ENCODE data around the gene PIP5K1C.

The PIP5K1C gene

DNA sequence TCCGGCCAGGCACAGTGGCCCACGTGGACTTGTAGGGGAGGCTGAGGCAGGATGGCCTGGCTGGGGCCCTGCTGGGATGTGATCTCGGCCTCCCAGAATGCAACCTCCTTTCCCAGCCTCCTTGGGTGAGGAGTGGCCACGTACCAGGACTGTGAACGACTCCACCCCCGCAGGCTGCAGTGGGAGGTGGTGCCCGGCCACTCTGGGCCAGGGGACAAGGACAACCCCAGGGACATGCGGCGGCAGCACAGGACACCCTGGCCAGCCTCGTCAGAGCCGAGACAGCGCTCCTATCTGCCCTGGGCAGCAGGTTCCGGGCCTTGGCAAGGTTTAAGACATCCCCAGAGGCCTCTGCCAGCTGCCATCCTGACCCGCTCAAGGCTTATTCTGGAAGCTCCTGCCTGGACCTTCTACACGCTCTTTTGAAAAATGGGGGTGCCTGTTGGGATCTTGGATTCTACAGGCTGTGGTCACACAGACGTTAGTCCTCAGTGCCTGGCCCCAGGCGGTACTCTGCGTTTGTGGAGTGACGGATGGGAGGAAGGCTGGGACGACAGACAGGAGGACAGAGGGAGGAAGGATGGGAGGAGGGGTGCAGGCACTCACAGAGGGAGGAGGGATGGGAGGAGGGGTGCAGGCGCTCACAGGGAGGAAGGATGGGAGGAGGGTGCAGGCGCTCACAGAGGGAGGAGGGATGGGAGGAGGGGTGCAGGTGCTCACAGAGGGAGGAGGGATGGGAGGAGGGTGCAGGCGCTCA lies 53.8 kb downstream of the PIP5K1C start:
- no peak for DNase-seq (ENCODE audit: low read depth, low spot score)

DNA sequence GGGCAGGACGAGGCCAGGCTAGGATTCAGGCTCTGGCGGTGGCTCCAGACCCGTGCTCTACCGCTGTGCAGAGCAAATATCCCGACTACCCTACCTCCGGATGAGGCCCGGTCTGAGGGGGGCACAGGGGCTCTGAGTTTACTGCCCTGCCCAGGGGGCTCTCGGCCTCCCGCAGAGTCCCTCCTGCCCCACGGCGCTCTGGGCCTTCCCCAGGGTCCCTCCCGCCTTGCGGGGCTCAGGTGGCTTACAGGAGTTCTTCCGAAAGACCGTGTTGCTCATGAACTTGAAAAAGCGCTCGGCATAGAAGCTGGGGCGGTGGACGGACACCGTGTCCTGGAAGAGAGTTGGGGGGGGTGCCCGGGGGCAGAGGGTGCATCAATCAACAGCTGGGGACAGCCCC lies 54.5 kb downstream of the PIP5K1C start:
- DNase-seq (ENCODE audit: low read depth, low spot score), result no peak

DNA sequence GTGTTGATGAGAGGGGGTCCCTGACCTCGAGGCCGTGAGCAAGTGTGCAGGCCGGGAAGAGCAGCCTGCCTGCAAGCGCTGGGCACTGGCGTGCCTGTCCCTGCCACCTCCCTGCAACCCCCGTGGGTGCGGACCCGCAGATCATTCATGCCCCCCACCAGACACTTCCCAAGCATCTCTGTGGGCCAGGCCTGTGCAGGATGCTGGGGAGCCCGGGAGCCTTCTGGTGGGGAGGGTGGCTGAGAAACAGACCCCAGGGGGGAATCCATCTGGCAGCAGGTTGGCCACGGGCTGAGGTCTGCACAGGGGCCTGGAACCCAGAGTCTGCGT lies 55.2 kb downstream of the PIP5K1C start:
- DNase-seq (ENCODE audit: low read depth, low spot score), result no peak

DNA sequence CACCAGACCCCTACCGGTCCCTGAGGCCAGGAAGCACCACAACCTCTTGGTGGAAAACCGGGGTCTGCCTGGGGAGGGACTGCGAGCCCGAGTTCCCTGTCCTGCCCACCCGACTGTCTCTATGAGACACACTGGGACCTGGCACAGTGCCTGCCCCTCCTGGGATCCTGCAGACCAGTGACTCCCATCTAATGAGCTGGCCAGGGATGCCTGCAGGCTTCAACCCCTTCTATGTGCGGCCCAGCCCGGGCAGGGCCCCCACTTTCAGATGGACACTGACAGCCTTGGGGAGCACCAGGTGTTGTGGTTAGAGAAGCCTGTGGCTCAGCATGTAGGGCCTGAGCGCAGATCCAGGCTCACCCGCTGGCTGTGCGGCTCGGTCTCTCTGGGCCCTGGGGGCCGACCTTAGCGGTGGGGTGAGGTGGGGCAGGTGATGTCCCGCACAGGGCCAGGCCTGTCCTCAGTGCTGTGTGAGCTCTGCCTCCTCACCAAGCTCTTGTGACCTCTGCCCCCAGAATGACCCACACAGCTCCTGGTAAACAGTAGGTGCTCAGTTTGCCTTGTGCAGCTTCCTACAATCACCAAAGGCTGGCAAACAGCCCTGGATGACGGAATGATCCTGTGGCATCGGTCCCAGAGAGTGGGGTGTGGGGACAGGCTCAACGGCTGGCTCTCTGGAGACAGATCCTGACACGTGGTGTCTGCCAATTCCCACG lies 55.8 kb downstream of the PIP5K1C start:
- DNase-seq (ENCODE audit: low read depth, low spot score), result peak; percentile 59

DNA sequence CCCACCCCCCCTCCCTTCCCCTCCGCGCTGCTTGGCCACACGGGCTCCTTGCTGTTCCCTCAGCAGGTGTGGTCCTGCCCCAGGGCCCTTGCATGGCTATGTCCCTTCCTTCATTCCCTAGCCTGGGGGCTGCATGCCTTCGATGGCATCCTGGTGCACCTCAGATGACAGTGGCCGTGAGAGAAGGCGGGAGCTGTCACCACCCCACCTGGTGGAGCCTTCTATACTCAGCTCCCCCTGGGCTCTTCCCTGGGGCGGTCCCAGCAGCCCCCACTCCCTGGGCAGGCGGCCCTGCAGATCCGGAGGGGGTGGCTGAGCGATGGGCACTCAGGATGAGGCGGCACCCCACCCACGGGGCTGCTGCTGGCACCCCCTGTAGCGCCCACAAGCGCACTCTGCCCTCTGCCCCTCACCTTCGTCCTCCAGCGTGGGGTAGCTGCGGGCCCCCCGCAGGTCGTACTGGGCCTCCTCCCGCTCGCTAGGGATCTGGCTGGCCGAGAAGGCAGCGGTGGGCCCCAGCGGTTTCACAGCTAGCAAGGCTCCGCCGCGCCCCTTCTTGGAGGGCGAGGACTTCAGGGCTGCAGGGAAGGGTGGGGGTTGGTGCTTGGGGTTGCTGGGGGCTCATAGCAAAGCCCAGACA lies 56.5 kb downstream of the PIP5K1C start:
- no peak for DNase-seq (ENCODE audit: low read depth, low spot score)

DNA sequence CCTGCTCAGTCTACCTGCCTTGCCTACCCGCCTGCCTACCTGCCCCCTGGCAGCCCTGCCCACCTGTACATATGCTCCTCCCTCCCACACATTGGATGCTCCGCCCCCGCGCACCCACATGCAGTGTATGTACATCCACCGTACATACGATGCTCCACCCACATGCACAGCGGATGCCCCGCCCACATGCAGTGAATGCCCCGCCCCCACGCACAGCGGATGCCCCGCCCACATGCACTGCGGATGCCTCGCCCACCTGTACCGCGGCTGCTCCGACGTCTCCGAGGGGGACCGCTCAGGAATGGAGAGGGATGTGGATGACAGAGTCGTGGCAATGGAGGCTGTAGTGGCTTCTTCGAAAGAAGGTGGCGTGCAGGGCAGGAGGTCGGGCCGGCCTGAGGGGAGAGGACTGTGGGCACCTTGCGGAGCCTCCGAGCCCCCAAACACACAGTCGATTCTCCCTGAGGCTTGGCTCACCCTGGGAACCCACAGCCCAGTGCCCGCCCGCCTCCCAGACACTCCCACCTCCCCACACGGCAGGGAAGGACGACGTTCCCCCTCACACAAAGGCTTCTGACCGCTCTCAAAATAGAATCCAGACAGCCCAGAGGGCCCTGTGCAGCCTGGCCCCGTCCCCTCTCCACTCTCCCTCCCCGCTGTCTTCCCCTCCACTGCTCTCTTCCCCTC lies 57.1 kb downstream of the PIP5K1C start:
- DNase-seq (ENCODE audit: low read depth, low spot score), result no peak

DNA sequence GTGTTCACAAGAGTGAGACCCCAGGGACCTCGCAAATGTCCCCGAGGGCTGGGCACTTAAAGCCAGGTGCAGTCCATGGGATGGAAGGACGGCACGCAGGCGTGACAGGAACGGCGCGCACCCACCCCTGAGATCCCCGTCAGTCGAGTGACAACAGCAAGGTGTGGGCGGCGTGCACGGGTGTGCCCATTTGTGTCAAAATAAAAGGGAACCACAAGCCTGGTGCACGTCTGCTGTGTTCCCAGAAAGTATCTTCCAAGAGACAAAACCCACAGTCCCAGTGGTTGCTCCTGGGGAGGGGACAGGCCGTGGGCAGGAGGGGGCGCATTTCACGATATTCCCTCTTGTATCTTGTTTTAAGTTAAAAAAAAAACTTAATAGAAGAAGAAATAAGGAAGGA lies 58.0 kb downstream of the PIP5K1C start:
- no peak for DNase-seq (ENCODE audit: low read depth, low spot score)

DNA sequence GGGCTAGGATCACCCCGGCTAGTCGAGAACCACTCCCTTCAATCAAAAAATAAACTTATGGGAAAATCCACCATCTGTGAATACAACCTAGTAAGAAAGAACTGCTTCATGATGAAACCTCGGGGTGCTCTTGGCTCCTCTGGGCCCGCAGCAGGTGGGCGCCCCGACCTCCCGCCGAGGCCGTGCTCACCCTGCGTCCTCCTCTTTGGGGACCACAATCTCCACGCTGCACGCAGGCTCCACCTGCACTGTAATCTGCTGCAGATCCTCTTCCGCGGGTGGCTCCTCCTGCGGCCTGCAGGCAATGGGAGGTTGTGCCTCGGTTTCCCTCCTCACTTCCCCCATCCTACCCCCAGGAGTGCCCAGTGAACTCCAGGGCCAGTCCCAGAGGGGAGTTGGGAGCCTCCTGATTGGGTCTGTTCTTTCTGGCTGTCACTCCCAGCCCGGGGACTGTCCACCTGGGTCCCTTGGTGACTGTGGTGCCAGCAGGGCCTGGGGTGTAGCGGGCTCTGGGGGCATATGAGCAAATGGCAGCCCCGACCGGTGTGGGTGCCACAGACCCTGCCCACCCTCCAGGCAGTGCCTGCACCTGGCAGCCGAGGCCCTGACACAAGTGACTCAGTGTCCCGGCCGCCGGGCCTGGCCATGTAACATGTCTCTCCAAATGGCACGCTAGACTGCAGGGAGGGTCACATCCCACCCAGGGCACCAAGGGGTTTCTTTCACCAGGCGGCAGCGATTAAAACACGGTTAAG lies 58.6 kb downstream of the PIP5K1C start:
- no peak for DNase-seq (ENCODE audit: low read depth, low spot score)

DNA sequence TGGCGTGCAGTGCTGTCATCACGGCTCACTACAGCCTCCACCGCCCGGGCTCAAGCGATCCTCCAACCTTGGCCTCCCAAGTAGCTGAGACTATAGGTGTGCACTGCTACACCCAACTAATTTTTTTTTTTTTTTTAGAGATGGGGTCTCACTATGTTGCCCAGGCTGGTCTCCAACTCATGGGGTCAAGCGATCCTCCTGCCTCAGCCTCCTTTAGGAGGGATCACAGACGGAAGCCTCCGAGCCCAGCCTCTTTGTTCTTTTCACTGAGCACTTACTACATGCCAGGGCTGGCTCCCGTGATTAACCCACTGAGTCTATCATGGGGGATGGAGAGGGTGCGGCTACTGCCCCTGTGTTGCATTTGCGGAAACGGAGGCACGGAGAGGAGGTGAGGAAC lies 60.8 kb downstream of the PIP5K1C start:
- DNase-seq (ENCODE audit: low read depth, low spot score), result no peak

DNA sequence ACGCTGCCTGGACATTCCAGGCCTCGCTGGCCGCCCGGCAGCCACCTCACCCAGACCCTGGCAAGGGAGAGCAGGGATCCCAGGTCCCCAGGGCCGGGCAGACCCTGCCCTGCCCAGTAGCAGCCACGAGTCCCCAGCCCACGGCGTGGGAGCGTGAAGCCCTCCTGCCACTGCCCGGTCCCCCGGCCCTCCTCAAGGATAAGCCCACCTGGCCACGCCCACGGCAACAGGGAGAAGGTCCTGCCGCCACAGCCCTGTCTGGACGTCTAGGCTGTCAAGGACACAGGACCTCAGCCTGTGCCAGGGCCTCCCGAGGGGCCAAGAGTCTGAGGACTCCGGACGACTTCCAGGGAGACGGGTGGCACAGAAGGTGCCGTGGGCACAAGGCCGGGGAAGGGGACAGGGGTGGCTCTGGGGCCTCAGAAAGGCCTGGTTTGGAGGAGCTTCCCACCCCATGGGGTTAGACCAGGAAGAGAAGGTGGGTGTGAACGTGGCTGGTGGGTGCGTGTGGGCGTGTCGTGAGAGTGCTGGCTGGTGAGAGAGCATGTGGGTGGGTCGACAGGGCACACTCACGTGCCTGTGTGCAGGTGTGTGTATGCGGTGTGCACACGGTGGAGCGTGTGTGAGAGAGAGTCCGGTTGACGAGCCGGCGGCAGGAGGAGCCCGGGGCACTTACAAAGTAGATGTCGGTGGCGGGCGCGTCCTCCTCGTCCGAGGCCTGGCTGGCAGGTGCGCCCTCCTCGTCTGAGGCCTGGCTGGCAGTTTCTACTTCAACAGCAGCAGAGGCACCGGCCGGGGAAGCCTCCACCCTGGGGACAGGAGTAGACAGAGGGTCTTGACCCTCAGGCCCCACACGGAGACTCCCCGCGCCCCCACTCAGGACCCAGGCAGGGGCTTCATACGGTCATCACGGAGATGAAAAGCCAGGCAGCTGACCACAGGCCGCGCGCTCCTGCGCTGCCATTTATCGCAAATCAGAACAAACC lies 61.8 kb downstream of the PIP5K1C start:
- DNase-seq (ENCODE audit: low read depth, low spot score), result no peak

DNA sequence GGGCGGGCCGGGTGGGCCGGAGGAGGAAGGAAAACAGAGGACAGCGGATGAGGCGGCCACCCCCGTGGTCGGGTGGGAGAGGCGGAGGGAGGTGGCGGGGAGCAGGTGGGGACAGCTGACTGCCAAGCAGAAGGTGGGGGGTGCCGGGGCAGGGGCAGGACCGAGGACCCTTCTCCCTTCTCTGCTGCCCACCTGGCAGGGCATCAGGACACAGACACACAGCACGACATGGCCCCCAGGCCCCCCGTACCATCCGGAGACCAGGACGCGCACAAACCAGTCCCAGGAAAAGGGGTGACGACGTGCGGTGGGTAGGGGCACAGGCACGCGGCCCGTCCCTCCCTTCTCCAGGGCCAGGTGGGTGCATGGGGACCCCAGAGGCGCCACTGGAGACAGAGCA lies 62.6 kb downstream of the PIP5K1C start:
- no peak for DNase-seq (ENCODE audit: low read depth, low spot score)

DNA sequence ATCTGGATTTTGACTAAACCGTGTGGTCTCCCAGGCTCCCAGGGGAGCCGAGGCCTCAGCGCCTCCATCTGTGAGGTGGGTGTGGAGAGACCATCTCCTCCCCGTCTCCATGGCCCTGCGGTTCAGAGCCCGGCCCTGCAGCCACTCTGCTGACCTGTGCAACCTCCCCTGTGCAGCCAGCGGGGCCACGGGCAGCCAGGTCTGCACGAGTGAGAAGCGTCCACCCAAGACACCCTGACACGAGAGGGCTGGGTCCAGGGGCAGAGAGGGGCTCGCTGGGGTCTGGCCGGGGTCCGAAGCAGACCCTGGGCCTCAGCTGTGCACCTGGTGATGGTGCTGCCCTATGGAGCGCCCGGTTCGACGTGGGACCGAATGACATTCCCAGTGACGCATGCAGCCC lies 63.3 kb downstream of the PIP5K1C start:
- no peak for DNase-seq (ENCODE audit: low read depth, low spot score)

DNA sequence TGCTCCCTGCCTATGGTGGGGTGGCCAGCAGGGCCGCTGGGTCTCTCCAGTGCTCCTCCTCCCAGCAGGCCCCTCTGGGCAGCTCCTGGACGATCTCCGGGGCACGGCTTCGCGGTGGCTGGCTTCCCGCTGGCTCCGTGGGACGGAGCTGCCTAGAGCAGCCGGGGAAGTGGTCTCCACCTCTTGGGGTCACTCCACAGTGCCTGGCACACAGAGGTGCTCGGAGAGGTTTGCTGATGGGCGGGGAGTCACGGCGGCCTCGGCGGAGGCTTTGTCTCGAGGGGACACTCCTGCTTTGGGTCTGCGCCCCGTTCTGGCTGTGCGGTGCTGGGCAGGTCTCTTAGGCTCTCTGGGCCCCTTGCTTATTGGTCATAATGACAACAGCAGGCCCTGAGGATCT lies 63.8 kb downstream of the PIP5K1C start:
- no peak for DNase-seq (ENCODE audit: low read depth, low spot score)

DNA sequence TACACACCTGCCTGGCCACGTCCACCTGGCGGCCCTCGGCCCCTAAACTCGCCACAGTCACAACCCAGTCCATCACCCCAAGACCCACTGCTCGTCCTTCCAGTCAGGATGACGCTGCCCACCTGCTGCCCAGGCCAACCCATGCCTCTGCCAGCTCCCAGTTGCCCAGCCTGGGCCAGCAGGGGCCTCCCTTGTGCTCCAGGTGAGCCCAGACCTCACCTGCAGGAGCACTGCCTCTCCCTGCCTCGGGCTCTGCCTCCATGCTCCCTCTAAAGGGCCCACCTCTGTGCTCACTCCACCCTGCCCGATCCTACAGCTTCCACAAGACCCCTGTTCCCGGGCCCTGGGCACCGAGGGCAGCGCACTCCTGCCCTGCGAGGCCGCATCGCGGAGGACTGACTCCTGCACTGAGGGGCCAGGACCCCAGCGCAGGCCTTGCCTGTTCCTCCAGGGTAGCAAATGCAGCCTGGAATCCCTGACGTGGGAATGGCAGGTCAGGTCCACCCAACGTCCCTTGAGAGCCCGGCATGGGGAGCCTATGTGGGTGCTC lies 65.7 kb downstream of the PIP5K1C start:
- no peak for DNase-seq (ENCODE audit: low read depth, low spot score)

DNA sequence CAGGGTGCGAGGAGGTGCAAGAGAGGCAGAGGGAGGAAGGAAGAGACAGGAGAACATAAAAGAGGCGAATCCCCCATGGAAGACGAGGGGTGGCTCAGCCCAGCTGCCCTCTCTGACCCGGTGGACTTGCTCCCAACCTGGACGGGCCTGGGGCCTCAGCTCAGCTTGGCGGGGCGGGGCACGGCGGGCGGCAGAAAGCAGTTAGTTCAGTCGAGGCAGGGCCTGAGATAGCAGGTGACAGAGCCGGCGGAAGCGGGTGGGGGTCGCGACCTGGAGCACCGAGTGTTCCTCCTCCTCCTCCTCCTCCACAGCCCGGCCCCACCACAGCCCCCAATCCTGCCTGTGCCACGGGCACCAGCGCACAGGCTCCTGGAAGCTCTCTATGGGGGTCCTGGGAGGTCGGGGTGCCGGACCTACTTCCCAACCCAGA lies 66.7 kb downstream of the PIP5K1C start:
- DNase-seq (ENCODE audit: low read depth, low spot score), result no peak

DNA sequence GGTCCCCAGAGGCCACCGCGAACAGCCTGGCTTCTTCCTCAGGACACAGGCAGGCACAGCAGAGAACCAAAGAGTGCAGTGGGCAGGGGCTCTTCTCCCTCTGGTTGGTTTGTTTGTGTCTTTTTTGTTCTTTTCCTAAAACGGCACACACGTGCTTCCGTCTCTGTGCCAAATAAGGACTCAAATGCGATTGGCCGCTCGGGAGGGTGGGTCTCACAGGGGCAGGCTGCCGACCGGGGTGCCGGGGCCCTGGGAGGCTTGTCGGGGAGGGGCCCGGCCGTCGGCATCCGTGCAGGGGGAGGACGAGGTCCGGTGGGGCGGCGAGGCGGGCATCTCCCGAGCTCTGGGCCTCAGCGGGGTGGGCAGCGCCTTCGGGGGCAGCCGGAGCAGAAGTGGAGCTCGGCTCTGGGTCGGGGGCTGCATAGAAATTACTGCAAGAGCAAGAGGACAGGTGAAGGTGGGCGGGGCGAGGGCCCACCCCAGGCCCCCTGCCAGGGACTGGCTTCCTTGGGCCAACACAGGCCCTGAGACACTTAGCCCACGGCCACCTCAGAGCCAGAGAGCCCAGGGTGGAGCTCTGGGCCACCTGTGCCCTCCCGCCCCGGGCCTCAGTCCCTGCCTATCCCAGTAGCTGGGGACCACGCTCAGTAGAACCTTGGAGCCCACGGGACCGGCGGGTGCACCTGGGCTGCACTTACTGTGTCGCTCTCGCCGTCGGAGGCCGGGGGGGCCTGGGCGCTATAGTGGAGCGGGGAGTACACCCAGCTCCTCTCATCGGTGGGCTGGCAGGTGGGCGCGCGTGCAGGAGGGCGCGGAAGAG lies 67.3 kb downstream of the PIP5K1C start:
- no peak for DNase-seq (ENCODE audit: low read depth, low spot score)

DNA sequence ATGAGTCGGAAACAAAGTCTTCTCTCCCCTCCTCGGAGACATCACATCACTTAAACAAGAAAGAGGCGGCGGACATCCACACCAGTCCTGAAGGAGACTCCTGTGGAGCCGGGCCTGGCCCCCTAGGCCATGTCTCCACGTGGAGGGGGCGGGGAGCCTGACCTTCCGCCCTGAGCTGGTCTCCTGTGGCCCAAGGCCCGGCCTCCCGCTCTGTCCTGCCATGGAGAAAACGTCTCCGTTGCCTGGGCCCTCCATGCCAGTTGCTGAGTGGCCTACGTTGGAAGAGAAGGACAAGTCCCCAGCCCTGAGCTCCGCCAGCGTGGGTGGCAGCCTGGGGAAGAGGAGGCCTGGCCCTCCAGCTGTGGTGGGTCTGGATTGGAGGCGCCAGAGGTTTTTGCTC lies 68.2 kb downstream of the PIP5K1C start:
- no peak for DNase-seq (ENCODE audit: low read depth, low spot score)

DNA sequence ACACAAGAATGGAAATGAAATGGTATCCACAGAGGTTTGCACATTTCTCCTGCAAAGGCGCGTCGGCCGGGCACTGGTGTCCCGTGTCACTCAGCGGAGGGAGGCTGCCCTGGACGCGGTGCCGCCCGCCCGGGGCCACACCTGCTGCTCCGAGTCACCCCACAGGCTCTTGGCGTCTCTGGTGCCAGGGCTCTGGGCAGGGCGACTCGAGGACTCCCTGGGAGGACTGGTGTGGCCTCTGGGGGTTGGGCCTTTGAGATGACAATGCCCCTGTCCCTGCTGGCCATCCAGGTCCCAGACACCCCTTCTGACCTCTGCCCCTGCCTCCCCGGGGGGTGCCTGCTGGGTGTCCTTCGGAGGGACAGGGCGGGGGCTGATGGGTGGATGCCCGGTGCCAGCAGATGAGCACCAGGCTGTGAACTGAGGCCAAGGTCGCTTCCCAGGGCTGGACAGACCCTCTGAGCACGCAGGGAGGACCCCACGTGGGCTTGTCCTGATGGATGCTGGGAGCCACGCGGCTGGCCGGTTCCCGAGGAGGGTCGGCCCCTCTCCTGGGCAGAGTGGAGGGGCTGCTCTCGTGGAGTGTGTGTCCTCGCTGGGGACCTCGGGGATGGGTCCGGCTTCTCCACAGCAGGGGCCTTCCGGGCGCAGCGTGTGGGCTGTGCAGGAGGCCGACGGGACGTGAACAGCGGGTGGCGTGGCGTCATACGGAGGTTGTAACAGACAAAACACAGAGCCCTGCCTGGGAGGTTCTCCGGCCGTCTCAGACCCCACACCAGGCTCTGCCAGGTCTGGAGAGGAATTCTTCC lies 69.0 kb downstream of the PIP5K1C start:
- DNase-seq (ENCODE audit: low read depth, low spot score), result no peak

Measured in astrocyte of the hippocampus (primary cell).